ENCODE data around the gene PLCB1.

Gene PLCB1

GRCh38 chr20:8390037-8390433 is 258.0 kb downstream of the PLCB1 start:
- no peak overlapping the region for H3K27ac ChIP-seq
- DNase-seq (ENCODE audit: low read depth, low spot score): no peak

DNA sequence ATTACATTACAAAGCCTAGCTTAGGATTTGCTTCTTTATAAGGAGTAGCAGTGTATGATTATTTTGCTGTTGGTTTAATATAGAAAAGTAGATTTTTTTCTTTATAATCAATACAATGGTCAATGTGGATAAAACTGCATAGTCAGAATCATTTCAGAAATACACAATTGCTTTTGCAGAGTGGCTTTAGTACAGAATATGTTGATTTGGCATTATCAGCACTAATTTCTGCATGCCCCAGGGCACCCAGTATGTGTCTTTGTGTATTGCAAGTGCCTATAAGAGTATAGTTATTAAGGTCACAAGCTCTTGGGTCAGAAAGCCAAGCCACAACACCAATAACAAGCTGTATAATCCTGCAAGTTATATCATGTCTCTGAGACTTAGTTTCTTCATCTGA is 258.4 kb downstream of the PLCB1 start:
- DNase-seq (ENCODE audit: low read depth, low spot score): no peak
- no peak overlapping the region for H3K27ac ChIP-seq

GRCh38 chr20:8393381-8393780 is 261.3 kb downstream of the PLCB1 start:
- DNase-seq (ENCODE audit: low read depth, low spot score): no peak
- no peak overlapping the region for H3K27ac ChIP-seq

- H3K27ac ChIP-seq: no peak overlapping the region
- DNase-seq (ENCODE audit: low read depth, low spot score): no peak
Measured at GRCh38 chr20:8394308-8394945, 262.4 kb downstream of the PLCB1 start.

DNA sequence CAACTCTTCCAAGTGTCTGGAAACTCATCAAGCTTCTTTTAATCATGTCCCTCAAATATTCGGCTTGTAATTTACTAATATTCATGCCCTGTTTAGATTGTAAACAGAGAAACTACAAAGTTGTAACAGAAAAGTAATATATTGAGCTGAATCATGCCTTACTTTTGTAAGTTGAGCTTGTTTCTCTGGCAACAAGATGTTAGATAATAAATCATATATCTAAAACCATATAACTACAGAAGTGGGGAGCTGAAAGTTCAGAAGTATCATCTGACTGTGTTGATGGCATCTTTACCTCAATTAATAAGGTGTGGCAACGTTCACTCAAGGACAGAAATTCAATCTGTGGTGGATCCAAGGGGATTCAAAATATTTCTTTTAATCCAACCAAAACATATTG is 263.9 kb downstream of the PLCB1 start:
- DNase-seq (ENCODE audit: low read depth, low spot score): no peak
- H3K27ac ChIP-seq: no peak overlapping the region

DNA sequence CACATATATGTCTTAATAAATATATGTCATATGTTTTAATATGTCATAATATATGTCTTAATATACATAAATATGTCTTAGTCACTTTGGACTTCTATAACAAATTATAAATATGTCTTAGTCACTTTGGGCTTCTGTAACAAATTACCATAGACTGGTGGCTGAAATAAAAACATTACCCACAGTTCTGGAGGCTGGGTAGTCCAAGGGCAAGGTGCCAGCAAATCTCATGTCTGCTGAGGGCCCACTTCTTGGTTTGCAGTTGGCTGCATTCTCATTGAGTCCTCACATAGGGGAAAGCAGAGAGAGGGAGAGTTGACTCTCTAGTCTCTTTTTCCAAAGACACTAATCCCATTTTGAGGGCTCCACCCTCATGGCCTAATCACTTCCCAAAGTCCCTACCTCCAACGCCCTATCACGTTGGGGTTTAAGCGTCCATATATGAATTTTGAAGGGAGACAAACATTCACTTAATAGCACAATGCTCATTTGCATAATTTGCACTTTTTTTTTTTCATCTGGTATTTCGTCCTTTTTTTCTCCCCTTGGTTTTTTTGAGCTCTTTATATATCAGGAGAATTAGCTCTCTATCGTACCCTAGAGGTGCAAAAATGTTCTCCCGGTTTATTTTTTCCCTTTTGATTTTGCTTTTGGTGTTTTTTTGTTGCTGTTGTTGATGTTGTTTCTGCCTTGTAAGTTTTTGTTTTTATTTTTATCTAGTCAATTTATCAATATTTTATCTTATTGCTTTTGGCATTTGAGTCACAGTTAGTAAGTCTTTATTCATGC is 266.4 kb downstream of the PLCB1 start:
- no peak for DNase-seq (ENCODE audit: low read depth, low spot score)
- H3K27ac ChIP-seq: no peak overlapping the region

- DNase-seq (ENCODE audit: low read depth, low spot score): no peak
- no peak overlapping the region for H3K27ac ChIP-seq
Measured at GRCh38 chr20:8399947-8400346, 267.9 kb downstream of the PLCB1 start.

DNA sequence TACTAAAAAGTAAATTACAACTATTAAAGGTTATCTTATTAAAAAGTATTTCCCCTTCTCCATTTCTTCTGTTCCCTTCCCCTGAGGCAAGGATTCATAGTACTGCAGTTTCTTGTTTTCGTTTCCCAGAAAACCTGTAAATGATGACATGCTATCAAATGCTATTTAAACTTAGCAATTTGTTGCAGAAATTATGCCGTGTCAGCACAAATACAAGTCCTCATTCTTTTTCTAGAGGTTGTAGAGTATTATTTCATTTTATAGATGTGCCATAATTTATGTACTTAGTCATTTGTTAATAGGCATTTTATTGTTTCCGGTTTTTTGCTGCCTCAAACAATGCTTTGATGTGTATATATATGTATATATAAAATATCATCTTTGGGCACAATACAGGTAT is 268.4 kb downstream of the PLCB1 start:
- DNase-seq (ENCODE audit: low read depth, low spot score): no peak
- H3K27ac ChIP-seq: no peak overlapping the region

DNA sequence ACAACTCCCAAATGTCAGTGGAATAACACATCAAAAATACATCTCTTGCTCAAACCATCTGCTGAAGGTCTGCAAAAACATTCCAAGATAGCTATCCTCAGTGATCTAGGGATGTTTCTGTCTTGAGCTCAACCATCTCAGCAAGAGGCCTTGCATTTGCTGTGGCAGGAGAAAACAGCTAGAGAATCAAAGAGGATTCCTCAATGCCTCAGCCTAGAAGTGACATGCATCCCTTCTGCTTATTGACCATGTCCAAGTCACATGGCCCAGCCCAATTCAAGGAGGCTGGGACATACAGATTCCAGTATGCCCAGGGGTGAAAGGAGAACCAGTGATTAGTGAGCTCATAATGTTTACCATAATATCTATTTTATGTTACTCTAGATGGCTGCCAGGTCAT is 269.5 kb downstream of the PLCB1 start:
- H3K27ac ChIP-seq: no peak overlapping the region
- no peak for DNase-seq (ENCODE audit: low read depth, low spot score)

- H3K27ac ChIP-seq: no peak overlapping the region
- DNase-seq (ENCODE audit: low read depth, low spot score): no peak
Measured at GRCh38 chr20:8402798-8403197, 270.7 kb downstream of the PLCB1 start.

DNA sequence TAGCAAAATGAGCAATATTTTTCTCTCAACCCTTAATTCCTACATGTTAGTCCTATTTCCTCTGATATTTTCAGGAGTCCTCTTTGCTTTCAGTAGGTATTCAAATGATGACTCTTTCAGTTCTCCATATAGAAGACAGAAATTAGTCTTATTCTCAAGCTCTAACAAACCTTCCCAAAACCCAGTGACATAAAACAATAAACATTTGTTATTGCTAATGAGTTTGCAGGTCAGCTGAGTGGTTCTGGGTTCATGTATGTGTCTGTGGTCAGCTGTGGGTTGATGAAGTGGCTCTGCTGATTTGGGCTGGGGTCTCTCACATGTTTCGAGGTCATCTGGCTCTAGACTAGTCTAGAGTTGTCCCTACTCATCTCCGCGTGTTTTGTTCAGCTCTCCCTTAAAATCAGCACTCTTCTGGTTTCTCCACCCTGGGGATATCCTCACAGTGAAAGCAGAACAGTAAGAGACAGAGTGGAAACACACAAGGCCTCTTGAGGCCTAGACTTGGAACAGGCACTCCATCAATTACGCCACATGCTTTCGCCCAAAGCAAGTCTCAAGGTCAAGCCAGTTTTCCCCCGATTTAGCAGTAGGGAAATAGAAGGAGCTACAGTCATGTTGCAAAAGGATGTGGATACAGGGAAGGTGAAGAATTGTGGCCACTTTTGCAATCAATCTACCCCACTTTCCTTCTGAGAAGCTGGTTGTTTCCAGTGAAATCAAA is 273.0 kb downstream of the PLCB1 start:
- no peak for DNase-seq (ENCODE audit: low read depth, low spot score)
- no peak overlapping the region for H3K27ac ChIP-seq

- H3K27ac ChIP-seq: no peak overlapping the region
- DNase-seq (ENCODE audit: low read depth, low spot score): no peak
Measured at GRCh38 chr20:8406391-8406790, 274.3 kb downstream of the PLCB1 start.

DNA sequence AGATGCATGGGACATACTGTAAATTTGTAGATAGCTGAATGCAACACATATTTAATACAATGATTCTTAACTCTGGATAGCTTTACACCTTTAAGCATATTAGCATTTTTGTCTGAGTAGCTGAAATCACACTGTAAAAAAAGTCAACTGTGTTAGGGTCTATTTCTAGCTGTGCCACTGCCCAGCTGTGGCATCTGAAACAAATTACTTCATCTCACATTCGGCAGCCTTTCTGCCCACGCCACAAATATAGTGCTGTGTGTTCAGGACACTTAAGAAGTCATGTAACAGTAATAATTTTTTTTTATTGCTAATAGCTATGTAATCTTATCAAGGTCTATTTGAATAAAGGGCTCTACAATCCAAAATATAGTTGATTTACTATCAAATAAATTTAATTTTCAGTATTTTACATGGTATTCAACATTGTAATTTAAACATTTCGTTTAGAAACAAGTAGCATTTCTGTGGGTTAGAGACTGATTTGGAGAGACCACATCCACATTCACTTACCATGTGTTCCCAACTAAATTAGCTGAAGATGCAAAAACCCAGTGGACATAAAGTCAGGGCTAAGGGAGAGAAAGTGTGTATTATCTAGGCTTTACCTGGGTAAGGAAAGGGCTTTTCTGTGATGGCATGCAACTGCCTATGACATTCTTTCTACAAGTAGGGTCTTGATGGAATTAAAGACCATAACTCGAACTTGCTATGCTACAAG is 276.7 kb downstream of the PLCB1 start:
- no peak overlapping the region for H3K27ac ChIP-seq
- no peak for DNase-seq (ENCODE audit: low read depth, low spot score)

GRCh38 chr20:8413691-8414090 is 281.6 kb downstream of the PLCB1 start:
- no peak for DNase-seq (ENCODE audit: low read depth, low spot score)
- no peak overlapping the region for H3K27ac ChIP-seq

DNA sequence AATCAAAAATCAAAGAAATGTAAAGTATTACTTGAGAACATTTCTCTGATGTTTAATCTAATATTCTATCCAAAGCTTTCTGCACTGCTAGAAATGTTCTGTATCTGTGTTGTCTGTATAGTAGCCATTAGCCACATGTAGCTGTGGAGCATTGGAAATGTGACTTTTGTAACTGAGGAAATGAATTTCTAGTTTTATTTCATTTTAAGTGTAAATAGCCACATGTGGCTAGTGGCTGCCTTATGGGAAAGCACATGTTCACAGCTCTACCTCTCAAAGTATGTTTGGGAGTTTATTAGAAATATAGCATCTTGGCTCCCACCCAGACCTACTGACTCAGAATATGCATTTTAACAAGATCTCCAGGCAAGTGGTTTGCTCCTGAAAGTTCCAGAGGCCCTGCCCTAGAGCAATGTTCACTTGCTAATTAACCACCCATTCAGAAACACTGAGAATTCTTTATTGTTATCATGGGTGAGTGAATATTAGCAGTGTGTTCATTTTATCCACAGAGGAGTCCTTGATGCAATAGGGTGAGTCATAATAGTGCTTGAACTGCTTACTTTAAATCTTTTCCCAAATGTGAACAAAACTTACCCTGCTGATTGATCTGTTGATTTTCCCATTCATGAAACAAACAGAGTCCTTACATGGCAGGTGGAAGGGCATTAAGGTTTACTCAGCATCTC is 282.7 kb downstream of the PLCB1 start:
- H3K27ac ChIP-seq: no peak overlapping the region
- peak; percentile 49 for DNase-seq (ENCODE audit: low read depth, low spot score)

GRCh38 chr20:8421981-8422380 is 289.9 kb downstream of the PLCB1 start:
- no peak overlapping the region for H3K27ac ChIP-seq
- DNase-seq (ENCODE audit: low read depth, low spot score): no peak

- no peak for DNase-seq (ENCODE audit: low read depth, low spot score)
- H3K27ac ChIP-seq: no peak overlapping the region
Measured at GRCh38 chr20:8423482-8423881, 291.4 kb downstream of the PLCB1 start.

GRCh38 chr20:8424010-8424409 is 291.9 kb downstream of the PLCB1 start:
- no peak overlapping the region for H3K27ac ChIP-seq
- no peak for DNase-seq (ENCODE audit: low read depth, low spot score)

DNA sequence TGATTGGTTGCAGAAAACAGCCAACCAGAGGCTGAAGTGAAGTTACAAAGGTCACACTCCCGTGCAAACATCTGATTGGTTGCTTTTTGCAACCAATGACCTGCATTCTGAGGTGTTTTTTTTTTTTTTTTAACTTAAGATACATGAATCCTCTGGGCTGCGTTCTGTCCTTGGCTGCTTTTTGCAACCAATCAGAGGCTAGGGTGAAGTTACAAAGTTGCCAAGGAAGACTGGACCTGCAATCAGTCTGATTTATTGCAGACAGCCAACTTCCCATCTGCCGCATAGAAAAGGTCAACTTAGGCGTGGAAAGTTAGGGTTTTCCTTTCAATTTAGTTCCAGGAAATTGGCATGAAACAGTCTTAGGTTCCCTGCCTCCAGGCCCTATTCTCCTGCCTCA is 292.9 kb downstream of the PLCB1 start:
- no peak for DNase-seq (ENCODE audit: low read depth, low spot score)
- no peak overlapping the region for H3K27ac ChIP-seq

DNA sequence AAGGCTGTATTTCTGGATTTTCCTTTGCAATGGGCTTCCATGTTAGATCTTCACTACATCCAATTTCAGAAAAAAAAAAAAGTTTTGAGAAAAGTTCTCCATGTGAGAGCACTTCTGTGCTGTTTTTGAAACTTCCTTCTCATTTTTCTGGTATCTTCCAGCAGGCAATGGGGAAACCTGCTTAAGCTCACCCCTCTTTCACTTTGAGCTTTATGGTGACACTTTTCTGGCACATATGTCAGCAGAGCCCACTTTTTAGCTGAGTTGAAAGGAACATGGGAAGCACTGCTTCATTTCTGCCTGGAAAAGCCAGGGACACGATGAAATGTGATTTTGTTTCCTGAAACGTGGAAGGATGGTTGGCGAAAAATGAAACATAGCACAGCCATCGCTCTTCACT is 293.7 kb downstream of the PLCB1 start:
- H3K27ac ChIP-seq: no peak overlapping the region
- no peak for DNase-seq (ENCODE audit: low read depth, low spot score)
